NOMO-1 treated with dmso at 0.1 percent for 144 hours (cell line): Measurements from ENCODE around the gene SF3B4.

Experiments used
- DNase-seq: peaks from one replicate; lab custom pipeline; 2025; ENCODE audit not compliant: unreplicated experiment; lab: John Stamatoyannopoulos, UW

The SF3B4 gene

GRCh38 chr1:149933208-149933607 is 5.6 kb upstream of the SF3B4 start:
- DNase-seq: no peak

DNA sequence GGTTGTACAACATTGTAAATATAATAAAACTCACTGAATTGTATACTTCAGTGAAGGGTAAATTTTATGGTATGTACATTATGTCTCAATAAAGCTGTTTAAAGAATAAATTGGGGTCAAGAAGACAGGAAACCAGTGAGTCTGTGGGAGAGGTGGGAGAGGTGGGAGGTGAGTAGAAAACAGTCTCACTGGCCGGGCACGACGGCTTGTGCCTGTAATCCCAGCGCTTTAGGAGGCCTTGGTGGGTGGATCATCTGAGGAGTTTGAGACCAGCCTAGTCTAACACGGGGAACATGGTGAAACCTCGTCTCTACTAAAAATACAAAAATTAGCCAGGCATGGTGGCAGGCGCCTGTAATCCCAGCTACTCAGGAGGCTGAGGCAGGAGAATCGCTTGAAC is 4.9 kb upstream of the SF3B4 start:
- no peak for DNase-seq

DNA sequence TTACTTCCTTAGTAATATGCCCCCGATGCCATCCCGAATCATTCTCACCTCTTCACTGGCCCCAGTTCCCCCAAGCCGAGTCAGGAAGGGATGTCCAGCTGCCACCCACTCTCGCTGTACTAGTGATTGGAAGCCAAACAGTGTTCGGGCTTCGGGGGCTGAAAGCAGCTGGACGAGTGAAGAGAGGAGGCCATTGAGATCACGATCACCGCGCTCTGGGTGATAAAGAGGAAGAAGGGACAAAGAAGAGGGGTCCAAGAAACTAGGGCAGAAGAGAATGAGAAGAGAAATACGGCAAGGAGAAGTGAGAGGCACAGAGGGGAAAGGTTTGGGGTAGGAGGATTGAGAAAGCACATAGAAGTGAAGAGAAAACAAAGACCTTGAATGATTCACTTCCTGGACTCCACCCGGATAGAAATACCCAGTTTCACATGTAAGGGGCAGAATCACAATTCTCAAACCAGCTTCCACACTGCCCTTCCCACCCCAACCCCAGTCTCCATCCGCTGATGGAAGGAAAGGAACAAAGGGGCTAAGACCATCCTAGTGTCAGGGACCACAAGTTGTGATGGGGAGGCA is 3.7 kb upstream of the SF3B4 start:
- peak; percentile 60 for DNase-seq

DNA sequence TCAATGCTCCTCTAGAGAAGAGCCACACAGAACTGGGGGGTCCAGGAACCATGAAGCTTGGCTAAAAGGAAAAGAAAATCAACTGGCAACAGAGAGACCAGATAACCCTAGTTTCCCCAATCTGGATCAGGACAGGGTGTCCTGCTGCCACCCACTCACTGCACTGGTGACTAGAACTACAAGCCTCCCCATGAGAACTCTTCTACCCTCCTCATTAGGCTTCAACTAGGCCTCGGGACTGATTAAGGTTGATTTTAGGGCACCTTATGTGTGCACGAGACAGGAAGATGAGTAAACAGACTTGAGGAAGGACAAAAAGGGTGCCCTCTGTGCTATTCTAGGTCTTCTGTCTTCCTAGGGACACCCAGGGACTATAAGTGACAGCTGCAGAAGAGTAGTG is 2.3 kb upstream of the SF3B4 start:
- DNase-seq: no peak

GRCh38 chr1:149928401-149928724 is 760 bp upstream of the SF3B4 start:
- peak; percentile 36 for DNase-seq

DNA sequence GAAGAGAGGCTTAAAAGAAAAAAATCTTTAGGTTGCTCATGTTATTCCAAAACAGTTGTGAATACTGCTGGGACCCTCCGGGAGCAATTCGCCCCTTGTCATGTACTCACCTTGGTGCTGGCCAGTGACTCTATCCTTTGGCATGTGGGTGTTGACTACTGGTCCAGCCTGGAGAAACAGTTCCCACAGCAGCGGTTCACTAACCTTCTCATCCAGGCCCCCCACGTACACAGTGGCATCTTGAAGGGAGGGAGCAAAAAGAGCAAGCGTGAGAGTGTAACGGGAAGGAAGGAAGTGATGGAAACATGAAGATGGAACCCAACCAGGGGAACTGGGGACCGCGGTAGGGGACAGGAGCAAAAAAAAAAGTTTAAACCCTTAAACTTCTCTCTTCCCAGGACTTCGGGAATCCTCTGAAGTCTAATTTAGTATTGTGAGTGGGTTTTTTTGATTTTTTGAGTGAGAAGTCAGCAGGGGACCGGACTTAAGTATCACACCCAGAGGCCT is 494 bp downstream of the SF3B4 start:
- no peak for DNase-seq

DNA sequence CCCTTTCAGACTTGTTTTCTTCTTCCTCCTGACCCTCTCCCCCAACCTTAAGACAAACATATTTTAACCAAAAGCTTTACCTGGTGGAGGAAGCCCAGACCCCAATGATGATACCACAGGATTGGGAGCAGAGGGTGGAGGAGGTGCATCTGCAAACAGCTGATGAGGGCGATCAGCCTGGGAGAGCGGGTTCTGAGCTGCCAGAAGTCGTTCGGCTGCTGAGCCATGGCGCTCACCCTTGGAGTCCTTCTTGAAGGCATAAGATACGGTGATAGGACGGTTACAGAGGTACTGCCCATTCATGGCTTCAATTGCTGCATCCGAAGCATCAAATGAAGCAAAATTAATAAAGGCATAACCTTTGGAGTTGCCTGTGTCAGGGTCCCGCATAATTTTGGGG is 1.3 kb downstream of the SF3B4 start:
- no peak for DNase-seq

DNA sequence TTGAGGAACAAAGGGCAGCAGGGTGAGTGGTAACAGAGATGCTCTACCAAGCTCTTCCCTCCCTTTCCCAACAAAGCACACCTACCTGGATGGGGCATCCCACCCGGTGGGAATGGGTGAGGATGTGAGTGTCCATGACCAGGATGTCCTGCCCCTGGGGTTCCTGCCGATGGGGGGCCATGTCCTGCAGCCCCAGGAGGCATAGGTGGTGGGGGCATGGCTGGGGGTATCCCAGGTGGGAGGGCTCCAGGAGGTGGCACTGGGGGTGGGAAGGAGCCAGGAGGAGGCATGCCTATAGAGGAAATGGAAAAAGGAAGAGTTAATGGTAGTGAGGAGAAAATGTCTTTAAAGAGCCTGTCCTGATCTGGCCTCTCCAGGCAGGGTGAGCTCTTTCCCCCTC is 1.9 kb downstream of the SF3B4 start:
- DNase-seq: no peak

- no peak for DNase-seq
Observed at GRCh38 chr1:149925345-149925744, 2.3 kb downstream of the SF3B4 start.

GRCh38 chr1:149923626-149924025 is 4.0 kb downstream of the SF3B4 start:
- no peak for DNase-seq

DNA sequence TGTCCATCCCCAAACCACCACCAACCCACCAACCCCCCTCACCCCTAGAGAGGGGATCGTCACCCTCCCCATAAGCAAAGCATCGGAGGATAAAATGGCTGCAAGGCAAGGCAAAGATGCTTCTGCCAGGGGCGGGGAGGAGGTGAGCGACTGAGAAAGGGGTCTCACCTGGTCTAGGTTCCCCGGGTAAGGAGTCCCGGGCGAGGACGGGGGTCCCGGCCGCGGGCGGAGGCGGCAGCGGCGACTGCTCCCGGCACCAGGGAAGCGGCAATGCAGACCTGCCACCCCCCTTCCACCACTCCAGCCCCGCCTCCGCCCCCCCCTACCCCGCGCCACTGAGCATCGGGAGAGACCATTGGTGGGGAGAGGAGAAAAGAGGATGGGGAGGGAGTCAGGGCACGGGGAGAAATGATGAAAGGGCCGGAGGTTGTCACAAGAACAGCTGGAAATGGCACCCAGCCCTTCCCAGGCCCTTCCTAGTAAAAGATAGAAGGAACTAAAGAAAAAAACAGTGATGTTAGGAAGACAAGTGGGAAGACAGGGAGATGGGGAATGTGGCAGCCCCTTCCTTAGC is 9.9 kb downstream of the SF3B4 start, which contains the start of gene SV2A:
Gene SV2A (minus strand): TSS at position 274 of the 574 bp plus-strand sequence. CDS start 4,004 bp downstream, outside the sequence.
- DNase-seq: no peak

DNA sequence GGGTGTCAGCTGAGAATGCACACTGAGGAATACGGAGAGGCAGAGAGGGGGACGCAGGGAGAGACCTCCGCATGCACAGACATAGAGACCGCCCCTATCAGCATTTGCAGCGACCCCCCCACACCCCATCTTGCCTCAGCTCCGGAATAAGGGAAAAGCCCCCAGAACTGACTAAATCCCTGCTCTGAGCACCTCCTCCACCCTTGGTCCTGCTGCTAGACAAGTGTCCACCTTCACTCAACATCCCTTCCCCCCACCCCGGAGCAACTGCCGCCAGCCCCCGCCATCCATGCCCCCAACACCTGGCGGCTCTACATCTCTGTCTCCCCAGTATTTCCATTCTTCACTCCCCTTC is 10.7 kb downstream of the SF3B4 start:
- no peak for DNase-seq

GRCh38 chr1:149916193-149916897 is 11.3 kb downstream of the SF3B4 start:
- no peak for DNase-seq

DNA sequence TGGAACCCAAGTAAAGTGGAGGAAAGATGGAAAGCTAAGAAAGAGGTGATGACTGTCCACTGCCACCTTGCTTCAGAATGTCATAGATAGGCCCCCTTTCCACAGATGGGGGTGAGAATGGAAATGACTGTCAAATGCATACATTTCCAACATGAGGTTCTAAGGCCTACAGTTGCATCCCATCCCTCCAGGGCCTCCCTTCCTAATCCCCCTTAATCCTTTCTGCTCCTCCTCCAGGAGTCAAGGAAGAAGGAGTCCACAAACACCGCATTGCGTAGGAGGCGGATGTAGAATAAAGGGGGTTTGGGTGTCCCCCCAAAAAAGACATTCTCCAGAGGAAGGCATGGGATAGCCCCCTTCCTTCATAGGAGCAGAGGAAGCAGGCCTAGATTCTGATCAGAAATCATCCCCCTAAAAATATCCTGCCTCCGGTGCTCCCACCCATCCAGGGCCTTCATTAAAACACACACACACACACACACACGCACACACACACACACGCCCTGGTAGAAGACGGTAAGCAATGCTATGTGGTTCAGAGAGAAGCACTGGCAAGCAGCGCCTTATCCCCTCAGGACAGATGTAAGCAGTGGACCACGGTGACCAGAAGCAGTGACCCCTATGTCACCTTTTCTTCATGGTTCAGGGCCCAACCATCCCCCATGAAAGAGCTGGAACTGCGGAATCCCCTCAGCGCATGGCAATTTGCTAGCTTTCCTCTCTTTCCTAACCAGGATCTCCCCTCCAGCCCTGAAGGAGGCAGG is 12.0 kb downstream of the SF3B4 start:
- no peak for DNase-seq

DNA sequence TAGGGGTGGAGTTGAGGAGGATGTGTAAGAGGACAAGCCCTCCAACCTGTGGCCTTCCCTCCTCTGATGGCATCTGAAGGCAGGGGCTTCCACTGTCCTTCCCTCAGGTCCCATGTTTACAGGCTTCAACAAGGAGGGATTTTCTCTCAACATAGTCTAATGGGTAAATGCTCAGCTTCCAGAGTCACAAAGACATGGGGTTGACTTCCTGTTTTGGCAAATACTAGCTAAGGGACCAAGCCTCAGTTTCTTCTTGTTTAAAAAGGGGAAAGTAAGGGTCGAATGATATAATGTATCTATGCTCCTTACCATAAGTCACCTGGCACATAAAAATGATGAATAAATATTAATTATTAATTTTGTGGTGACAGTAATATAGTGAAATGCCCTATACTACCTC is 13.1 kb downstream of the SF3B4 start:
- DNase-seq: no peak

DNA sequence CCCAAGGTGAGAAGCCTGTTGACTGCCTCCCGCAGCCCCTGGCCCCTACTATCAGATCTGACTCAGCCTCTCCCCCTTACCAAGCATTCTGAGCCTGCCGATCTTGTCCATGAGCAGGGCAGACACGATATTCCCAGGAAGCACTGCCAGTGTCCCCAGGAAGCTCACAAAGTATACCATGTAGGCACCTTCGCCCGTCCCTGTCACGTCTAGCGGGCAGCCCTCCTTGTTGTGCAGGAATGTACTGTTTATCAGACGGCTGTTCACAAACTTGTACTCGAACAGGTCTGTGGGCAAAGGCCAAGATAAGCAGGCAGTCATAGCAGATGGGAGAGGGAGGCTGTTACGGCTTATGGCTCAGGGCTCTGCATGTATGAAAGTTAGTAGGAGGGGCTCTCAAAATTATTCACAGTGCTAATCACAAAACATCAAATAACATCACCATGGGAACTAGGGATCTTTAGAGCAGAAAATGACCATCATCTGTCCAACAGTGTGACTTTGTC is 21.0 kb downstream of the SF3B4 start:
- DNase-seq: no peak

DNA sequence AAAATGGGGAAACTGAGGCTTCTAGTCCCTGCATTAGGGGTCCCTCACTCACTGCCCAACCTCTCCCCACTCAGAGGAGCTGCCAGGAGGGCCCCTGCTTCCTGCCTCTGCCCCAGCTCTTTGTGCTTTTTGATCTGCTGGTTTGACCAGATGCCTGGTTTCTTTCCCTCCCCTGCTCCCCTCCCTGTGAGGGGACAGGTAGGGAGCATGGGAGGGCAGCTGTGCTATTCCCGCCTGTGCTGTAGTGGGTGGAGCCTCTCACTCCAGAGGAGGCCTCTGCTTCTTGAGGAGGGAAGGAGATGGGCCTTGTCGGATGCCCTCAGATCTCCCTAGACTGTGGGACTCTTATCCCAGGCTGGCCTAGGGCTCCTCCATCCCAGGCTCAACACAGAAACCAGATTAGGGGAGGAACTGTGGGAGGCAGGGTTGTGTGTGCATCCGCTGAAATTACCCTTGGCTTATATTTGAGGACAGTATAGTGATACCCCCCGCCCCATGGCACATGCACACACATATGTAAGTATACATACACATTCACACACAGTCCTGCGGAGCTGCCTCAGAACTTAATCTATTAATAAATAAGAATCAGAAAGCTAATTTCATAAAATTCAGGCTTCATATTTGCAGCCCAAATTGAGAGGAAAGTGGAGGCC is 23.6 kb downstream of the SF3B4 start:
- DNase-seq: no peak

GRCh38 chr1:149899460-149900284 is 27.9 kb downstream of the SF3B4 start, which contains the start of gene BOLA1:
BOLA1 (plus strand) TSS chr1:149899568; CDS start chr1:149900060, 492 bp downstream.
- DNase-seq: peak; percentile 80

DNA sequence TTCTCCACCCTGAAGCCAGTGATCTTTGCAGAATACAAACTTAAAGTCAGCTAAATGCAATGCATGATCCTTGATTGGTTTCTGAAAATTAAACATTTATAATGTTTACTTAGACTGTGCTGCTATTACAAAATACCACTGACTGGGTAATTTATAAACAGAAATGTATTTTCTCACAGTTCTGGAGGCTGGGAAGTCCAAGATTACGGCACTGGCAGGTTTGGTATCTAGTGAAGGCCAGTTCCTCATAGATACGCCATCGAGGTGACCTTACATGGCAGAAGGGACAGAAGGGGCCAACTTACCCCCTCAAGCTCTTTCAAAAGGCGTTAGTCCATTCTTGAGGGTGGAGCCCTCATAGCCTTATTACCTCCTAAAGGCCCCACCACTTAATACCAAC is 31.0 kb downstream of the SF3B4 start:
- DNase-seq: no peak

GRCh38 chr1:149888999-149889289 is 38.7 kb downstream of the SF3B4 start:
- no peak for DNase-seq
